AG04450 (cell line): Measurements from ENCODE around the gene SPC24. TPM values are rescaled to one million over a fixed set of nuclear protein-coding genes. Genes with fewer than 3 reads are reported as not detected.
"Not testable (repeated sequence)": the region's sequence is repeated elsewhere in the genome, so short reads cannot be mapped to it uniquely, and the experiment has no call there.

Source experiments
- CTCF ChIA-PET: fragments of 300-600, 350-600 bp; formaldehyde crosslinking; extraction: SDS; loops from one replicate; lab custom pipeline; 2022; ENCODE audit warnings: antibody characterized with exemption, inconsistent platforms; lab: Charles Lee
- POLR2A ChIA-PET: fragments of 350-600 bp; formaldehyde crosslinking; extraction: SDS; loops from one replicate; lab custom pipeline; 2021; ENCODE audit warnings: antibody characterized with exemption, inconsistent platforms; lab: Yijun Ruan, JAX
- DNase-seq: peaks from one replicate; pipeline ENCODE4 v3.0.0-alpha.2; 2011; ENCODE audit warnings: low read depth, low spot score
- H3K27ac ChIP-seq: one replicate; pipeline ENCODE4 v1.5.1; 2012; ENCODE audit warnings: low read depth, low read length, control low read depth
- H3K27me3 ChIP-seq: one replicate; pipeline ENCODE4 v1.6.0; 2012; ENCODE audit warnings: low read length; ENCODE audit not compliant: control insufficient read depth, insufficient read depth
- H3K4me3 ChIP-seq: 2 replicates; pipeline ENCODE4 v1.5.1; 2011; ENCODE audit warnings: mild to moderate bottlenecking, low read depth, low read length, control low read depth
- H3K9me3 ChIP-seq: 2 replicates; pipeline ENCODE4 v1.5.1; 2012; ENCODE audit warnings: low read length; ENCODE audit not compliant: control insufficient read depth, insufficient read depth
- polyA plus RNA-seq: library from polyadenylated mRNA; depleted of rRNA; stranded (reverse); fragments of >200 nt; gene quantifications from 2 replicates; pipeline ENCODE4 v1.2.3, GENCODE V29; 2011
- TF ChIP-seq, protein P1 (sequence below): IDR thresholded peaks from 2 replicates; pipeline ENCODE4 v1.5.1; 2011; ENCODE audit warnings: low read depth, low read length, control low read depth, inconsistent platforms

SPC24 gene
- polyA plus RNA-seq, 1 experiment = 6.0 TPM

DNA sequence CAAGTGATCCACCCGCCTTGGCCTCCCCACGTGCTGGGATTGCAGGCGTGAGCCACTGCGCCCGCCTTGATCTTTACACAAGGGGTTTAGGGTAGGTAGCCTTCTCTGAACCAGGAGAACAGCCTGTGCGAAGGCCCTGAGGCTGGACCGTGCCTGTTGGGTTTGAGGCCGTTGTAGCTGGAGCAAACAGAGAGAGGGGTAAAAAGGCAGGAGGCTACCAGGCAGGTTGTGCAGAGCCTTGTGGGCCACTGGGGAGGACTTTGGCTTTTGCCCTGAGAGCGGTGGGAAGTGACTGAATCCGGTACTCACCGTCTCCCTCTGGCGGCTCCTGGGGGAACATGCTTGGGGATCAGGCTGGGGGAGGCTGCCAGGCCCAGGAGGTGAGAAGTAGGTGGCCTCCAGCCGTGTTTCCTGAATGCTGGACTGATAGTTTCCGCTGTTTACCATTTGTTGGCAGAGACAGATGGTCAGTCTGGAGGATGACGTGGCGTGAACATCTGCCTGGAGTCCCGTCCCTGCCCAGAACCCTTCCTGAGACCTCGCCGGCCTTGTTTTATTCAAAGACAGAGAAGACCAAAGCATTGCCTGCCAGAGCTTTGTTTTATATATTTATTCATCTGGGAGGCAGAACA lies 24.6 kb downstream of the SPC24 start:
- POLR2A ChIA-PET = no interaction called here
- peak overlapping the region; percentile 68 for H3K27ac ChIP-seq
- no peak overlapping the region for H3K4me3 ChIP-seq
- DNase-seq = peak; percentile 45
- TF ChIP-seq, protein P1, sequence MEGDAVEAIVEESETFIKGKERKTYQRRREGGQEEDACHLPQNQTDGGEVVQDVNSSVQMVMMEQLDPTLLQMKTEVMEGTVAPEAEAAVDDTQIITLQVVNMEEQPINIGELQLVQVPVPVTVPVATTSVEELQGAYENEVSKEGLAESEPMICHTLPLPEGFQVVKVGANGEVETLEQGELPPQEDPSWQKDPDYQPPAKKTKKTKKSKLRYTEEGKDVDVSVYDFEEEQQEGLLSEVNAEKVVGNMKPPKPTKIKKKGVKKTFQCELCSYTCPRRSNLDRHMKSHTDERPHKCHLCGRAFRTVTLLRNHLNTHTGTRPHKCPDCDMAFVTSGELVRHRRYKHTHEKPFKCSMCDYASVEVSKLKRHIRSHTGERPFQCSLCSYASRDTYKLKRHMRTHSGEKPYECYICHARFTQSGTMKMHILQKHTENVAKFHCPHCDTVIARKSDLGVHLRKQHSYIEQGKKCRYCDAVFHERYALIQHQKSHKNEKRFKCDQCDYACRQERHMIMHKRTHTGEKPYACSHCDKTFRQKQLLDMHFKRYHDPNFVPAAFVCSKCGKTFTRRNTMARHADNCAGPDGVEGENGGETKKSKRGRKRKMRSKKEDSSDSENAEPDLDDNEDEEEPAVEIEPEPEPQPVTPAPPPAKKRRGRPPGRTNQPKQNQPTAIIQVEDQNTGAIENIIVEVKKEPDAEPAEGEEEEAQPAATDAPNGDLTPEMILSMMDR = peak; percentile 98
- CTCF ChIA-PET = interaction anchor here (0.5 to 1.5 kb wide), 7 partner anchors 8 to 194 kb away, joined by 3 to 9 read pairs (median 4); no protein-coding TSS in a partner anchor
- H3K27me3 ChIP-seq = no peaks in the 10 kb centered on the region
- H3K9me3 ChIP-seq = no peaks in the 10 kb centered on the region

DNA sequence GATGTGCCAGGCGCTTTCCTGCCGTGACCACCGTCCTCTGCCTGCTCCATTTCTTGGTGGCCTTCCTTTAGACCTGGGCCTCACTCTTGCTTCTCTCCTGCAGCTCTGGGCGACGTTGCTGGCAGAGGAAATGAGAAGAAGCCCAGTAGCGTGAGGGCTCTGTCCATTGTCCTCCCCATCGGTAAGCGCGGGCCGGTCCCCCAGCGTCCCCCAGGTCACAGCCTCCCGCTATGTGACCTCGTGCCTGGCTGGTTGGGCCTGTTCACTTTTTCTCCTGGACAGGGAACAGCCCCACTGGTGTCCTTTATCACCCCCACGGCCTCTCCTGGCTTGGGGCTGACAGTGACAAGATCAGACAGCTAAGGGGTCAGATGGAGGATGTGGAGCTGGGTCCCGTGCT lies 27.7 kb downstream of the SPC24 start:
- ChIA-PET CTCF (interaction anchor here (3.9 kb wide), 1 partner anchor 186 kb away, joined by 11 read pairs; no protein-coding TSS in a partner anchor), POLR2A (no interaction called here)
- H3K9me3 ChIP-seq = no peaks in the 10 kb centered on the region
- TF ChIP-seq, protein P1 = no peak
- no peaks in the 10 kb centered on the region for H3K27me3 ChIP-seq
- H3K27ac ChIP-seq = peak overlapping the region; percentile 21
- DNase-seq = no peak
- H3K4me3 ChIP-seq = no peak overlapping the region

DNA sequence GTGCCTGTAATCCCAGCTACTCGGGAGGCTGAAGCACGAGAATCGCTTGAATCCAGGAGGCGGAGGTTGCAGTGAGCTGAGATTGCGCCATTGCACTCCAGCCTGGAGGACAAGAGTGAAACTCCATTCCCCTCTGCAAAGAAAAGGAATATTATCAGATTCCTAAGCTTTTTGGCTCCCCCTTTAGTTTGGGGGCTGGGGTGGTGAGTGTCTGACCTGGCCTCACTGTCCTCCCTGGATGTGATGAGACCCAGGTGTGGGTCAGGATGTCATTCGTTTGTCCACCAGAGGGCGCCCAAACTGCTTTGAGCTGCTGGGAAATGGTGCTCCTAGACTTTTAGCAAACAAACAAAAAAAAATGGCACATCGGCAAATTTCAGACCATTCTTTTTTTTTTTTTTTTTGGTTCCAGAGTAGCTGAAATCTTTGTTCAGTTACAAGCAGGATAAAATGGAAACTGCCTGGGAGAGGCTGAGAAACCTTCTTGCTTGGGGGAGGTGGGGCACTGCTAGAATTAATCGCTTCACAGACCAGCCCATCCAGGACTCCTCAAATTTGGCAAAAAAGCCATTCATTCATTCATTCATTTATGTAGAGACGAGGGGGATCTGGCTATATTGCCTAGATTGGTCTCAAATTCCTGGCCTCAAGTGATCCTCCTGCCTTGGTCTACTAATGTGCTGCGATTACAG lies 29.4 kb downstream of the SPC24 start:
- H3K27ac ChIP-seq = no peak overlapping the region
- CTCF ChIA-PET = interaction anchor here (0.6 to 3.9 kb wide), 48 partner anchors 9 to 1611 kb away, joined by 3 to 49 read pairs (median 4); partner anchors contain the start of genes GET3, KANK2, LDLR and SPC24
- no peaks in the 10 kb centered on the region for H3K27me3 ChIP-seq
- peak; percentile 34 for DNase-seq
- no peak overlapping the region for H3K4me3 ChIP-seq
- POLR2A ChIA-PET = interaction anchor here (0.8 to 1.1 kb wide), 2 partner anchors 63 to 407 kb away, joined by 4 to 8 read pairs; no protein-coding TSS in a partner anchor
- no peaks in the 10 kb centered on the region for H3K9me3 ChIP-seq
- TF ChIP-seq, protein P1 = peak; percentile 83

DNA sequence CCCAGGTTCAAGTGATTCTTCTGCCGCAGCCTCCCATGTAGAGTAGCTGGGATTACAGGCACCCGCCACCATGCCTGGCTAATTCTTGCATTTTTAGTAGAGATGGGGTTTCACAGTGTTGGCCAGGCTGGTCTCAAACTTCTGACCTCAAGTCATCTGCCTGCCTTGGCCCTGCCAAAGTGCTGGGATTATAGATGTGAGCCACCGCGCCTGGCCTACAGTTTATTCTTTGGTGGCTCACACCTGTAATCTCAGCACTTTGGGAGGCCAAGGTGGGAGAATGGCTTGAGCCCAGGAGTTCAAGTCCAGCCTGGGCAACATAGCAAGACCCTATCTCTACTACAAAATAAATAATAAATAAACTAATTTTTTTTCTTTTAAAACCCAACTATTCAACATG lies 31.4 kb downstream of the SPC24 start:
- H3K4me3 ChIP-seq, DNase-seq, POLR2A ChIA-PET: not testable (repeated sequence)

DNA sequence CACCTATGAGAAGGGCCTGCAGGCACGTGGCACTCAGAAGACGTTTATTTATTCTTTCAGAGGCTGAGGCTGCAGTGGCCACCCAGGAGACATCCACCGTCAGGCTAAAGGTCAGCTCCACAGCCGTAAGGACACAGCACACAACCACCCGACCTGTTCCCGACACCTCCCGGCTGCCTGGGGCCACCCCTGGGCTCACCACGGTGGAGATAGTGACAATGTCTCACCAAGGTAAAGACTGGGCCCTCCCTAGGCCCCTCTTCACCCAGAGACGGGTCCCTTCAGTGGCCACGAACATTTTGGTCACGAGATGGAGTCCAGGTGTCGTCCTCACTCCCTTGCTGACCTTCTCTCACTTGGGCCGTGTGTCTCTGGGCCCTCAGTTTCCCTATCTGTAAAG lies 32.5 kb downstream of the SPC24 start:
- ChIA-PET CTCF (no interaction called here), POLR2A (no interaction called here)
- no peaks in the 10 kb centered on the region for H3K27me3 ChIP-seq
- TF ChIP-seq, protein P1 = no peak
- no peak for DNase-seq
- H3K4me3 ChIP-seq = no peak overlapping the region
- no peaks in the 10 kb centered on the region; the same call in 1 of the 2 replicates for H3K9me3 ChIP-seq
- H3K27ac ChIP-seq = no peak overlapping the region

More for the DNA sequence above, 31.4 kb downstream of the SPC24 start:
- not testable (repeated sequence) for H3K27me3 ChIP-seq, H3K9me3 ChIP-seq, H3K27ac ChIP-seq
- CTCF ChIA-PET = interaction anchor here (3.0 kb wide), 1 partner anchor 80 kb away, joined by 49 read pairs; no protein-coding TSS in a partner anchor

DNA sequence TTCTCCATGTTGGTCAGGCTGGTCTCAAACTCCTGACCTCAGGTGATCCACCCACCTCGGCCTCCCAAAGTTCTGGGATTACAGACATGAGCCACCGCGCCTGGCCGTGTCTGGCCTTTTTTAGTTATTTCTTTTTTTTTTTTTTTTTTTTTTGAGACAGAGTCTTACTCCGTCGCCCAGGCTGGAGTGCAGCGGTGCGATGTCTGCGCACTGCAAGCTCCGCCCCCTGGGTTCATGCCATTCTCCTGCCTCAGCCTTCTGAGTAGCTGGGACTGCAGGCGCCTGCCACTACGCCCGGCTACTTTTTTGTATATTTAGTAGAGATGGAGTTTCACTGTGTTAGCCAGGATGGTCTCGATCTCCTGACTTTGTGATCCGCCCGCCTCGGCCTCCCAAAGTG lies 33.6 kb downstream of the SPC24 start:
- H3K27me3 ChIP-seq, H3K4me3 ChIP-seq, H3K27ac ChIP-seq, POLR2A ChIA-PET, DNase-seq, H3K9me3 ChIP-seq: not testable (repeated sequence)
- CTCF ChIA-PET = interaction anchor here (0.6 kb wide), 1 partner anchor 134 kb away, joined by 5 read pairs; no protein-coding TSS in a partner anchor
